A172 (cell line): Measurements from ENCODE around the gene OR4N5. TPM values are rescaled to one million over a fixed set of nuclear protein-coding genes. Genes with fewer than 3 reads are reported as not detected.
"Not testable (repeated sequence)": the region's sequence is repeated elsewhere in the genome, so short reads cannot be mapped to it uniquely, and the experiment has no call there.

ENCODE experiments used
- DNase-seq: peaks from one replicate; pipeline ENCODE4 v3.0.0-alpha.2; 2015; ENCODE audit warnings: low spot score
- total RNA-seq: library from RNA; depleted of rRNA; stranded (reverse); fragments of >200 nt; shearing (Covaris generic); gene quantifications from 2 replicates; pipeline ENCODE4 v1.2.3, GENCODE V29; 2014; rRNA removed

The OR4N5 gene
- not detected in 2 replicates for total RNA-seq

- DNase-seq, result no peak
Observed at GRCh38 chr14:20138520-20138919, at the start of gene OR4N5. OR4N5 (plus strand) TSS chr14:20138820; CDS start chr14:20143736, 4,916 bp downstream.

DNA sequence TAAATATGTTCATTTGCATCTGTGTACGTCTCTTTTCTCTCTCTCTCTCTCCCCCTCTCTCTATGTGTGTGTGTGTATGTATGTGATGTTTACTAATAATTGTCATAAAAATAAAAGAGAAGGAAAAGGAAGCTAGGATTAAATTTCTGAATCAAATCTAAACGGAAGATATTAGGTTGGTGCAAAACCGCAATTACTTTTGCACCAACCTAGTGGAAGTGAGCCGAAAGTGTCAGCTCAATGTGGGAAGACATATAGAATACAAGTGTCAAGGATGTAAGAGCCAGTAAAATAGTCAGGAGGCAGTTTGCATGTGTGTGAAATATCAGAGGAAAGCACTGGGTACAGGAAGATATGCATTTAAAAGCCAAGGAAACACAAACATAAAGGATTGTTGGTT lies 46.6 kb upstream of the OR4N5 start:
- no peak for DNase-seq

DNA sequence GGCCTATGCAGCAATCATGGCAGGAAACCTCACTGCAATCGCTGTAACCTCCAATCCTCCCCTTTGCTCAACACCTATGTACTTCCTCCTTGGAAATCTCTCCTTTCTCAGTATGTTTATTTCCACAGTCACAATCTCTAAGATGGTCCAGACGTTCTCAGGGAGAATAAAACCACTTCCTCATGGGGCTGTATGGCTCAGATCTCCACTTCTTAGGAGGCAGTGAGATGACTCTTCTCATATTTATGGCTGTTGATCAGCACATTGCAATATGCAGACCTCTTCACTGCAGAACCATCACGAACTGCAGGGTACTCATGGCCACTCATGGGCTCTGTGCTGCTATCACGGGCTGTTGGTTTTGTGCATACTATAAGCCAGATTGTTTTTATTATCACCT lies 45.2 kb upstream of the OR4N5 start:
- no peak for DNase-seq

DNA sequence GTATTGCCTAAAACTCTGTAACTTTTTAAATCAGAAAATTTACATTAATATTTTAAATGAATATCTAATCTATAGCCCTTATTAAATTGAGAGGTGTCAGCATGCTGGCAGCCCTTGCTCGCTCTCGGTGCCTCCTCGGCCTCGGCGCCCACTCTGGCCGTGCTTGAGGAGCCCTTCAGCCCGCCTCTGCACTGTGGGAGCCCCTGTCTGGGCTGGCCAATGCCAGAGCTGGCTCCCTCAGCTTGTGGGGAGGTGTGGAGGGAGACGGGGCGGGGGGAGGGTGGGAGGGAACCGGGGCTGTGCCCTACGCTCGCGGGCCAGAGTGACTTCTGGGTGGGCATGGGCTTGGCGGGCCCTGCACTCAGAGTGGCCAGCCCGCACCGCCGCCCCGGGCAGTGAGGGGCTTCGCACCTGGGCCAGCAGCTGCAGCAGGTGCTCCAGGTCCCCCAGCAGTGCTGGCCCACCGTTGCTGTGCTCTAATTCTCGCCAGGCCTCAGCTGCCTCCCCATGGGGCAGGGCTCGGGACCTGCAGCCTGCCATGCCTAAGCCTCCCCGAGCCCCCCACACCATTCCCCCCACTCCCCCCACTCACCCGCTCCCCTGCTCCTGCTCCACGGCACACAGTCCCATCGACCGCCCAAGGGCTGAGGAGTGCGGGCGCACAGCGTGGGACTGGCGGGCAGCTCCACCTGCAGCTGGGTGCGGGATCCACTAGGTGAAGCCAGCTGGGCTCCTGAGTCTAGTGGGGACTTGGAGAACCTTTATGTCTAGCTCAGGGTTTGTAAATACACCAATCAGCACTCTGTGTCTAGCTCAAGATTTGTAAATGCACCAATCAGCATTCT lies 39.5 kb upstream of the OR4N5 start:
- not testable (repeated sequence) for DNase-seq

- no peak for DNase-seq
Observed at GRCh38 chr14:20110438-20110837, 28.2 kb upstream of the OR4N5 start, which contains the start of gene OR4K17. OR4K17 (plus strand) TSS chr14:20110739; CDS start chr14:20117500, 6,761 bp downstream.

DNA sequence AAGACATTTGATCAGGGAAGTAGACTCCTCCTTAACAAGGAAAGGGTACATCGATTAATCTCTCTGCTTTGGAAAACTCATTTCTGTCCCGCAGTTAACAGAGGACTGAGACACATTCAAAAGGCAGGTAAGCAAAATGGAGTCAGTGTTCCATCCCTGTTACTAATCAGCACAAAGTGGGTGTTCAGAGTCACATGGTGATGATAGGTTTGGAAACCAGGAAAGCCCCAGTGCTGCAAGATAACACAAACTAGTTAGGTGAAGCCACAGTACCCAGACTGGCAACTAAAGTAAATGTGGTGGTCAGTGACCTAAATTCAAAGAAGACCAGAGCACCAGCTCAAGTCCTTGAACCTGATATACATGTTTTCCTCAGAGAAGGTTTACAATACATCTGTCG lies 26.3 kb upstream of the OR4N5 start:
- DNase-seq, result no peak

GRCh38 chr14:20116748-20117147 lies 21.9 kb upstream of the OR4N5 start:
- no peak for DNase-seq

DNA sequence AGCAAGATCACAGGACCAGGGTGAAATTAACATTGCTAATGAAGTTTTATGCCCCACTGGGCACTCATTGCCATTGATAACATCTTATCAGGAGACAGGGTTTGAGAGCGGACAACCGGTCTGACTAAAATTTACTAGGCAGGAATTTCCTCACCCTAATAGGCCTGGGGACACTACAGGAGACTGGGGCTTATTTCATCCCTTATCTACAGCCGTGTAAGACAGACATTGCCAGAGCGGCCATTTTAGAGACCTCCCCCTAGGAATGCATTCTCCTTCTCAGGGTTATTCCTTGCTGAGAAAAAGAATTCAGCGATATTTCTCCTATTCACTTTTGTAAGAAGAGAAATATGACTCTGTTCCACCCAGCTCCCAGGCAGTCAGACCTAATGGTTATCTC lies 19.8 kb upstream of the OR4N5 start:
- no peak for DNase-seq

- DNase-seq, result no peak
Observed at GRCh38 chr14:20143911-20144310, 5.3 kb downstream of the OR4N5 start.

DNA sequence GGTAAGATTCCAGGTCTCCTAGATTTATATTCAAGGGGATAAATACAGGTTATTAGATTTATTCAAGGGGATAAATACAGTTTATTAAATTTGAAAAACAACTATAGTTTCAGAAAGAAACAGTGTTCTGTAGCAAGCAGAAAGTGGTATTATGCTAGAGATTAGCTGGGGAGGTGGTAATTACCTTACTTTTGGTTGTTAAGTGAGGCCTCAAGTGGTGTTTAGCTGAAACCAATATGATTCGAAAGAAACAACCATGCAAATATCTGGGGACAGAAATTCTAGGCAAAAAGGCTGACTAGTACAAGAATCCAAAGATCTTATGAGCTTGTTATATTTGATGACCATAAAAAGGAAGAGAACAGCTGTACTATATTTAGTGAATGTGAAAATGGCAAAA lies 6.2 kb downstream of the OR4N5 start:
- DNase-seq, result no peak

- DNase-seq, result no peak
Observed at GRCh38 chr14:20164462-20164861, 25.8 kb downstream of the OR4N5 start.

GRCh38 chr14:20167091-20167490 lies 28.5 kb downstream of the OR4N5 start:
- no peak for DNase-seq

- peak; percentile 44 for DNase-seq
Observed at GRCh38 chr14:20169852-20170251, 31.2 kb downstream of the OR4N5 start.

GRCh38 chr14:20174205-20174604 lies 35.6 kb downstream of the OR4N5 start:
- not testable (repeated sequence) for DNase-seq

- DNase-seq, result no peak
Observed at GRCh38 chr14:20176330-20176729, 37.7 kb downstream of the OR4N5 start.

GRCh38 chr14:20177433-20177974 lies 38.9 kb downstream of the OR4N5 start:
- peak; percentile 1 for DNase-seq

DNA sequence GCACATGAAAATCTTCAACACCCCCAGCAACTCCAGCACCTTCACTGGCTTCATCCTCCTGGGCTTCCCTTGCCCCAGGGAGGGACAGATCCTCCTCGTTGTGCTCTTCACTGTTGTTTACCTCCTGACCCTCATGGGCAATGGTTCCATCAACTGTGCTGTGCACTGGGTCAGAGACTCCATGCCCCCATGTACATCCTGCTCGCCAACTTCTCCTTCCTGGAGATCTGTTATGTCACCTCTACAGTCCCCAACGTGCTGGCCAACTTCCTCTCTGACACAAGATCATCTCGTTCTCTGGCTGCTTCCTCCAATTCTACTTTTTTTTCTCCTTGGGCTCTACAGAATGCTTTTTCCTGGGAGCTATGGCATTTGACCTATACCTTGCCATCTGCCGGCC lies 40.6 kb downstream of the OR4N5 start:
- no peak for DNase-seq

- no peak for DNase-seq
Observed at GRCh38 chr14:20179880-20180279, 41.3 kb downstream of the OR4N5 start.

DNA sequence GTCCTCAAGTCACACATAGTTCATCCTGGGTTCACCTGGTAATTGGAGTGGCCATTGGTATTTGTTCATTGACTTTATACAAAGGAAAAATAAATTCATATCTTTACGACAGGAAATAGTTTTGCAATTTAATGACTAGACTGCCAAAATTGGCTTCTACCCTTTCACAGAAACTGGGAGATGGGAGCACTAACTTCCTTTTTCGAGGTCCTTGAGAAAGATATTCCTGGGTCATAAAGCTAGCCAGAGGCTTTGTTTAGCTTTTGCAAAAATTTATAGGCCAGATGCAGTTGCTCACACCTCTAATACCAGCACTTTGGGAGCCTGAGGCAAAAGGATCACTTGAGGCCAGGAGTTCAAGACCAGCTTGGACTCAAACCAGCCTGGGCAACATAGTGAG lies 41.9 kb downstream of the OR4N5 start:
- no peak for DNase-seq

- DNase-seq, result no peak
Observed at GRCh38 chr14:20184181-20184580, 45.6 kb downstream of the OR4N5 start.

DNA sequence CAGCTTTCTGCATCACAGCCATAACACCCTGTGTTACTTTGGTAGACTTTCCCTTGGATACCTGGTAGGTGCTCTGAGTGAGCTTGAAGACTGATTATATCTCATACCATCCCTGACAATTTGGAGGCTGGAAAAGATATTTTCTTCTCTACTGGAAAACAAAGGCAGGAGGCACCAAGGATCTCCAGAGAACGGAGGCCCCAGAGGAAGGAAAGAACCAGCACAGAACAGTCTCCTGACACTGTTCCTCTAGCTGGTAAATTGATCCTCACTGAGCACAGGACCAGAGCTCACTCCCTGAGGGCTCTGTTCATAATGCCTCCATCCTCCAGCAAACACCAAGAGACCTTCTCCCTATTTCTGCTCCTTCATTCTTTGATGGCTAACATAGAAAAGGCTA lies 52.0 kb downstream of the OR4N5 start, which contains the start of gene OR11G2:
Gene OR11G2 (plus strand): TSS at position 301 of the 400 bp plus-strand sequence. CDS start 6,542 bp downstream, outside the sequence.
- no peak for DNase-seq

DNA sequence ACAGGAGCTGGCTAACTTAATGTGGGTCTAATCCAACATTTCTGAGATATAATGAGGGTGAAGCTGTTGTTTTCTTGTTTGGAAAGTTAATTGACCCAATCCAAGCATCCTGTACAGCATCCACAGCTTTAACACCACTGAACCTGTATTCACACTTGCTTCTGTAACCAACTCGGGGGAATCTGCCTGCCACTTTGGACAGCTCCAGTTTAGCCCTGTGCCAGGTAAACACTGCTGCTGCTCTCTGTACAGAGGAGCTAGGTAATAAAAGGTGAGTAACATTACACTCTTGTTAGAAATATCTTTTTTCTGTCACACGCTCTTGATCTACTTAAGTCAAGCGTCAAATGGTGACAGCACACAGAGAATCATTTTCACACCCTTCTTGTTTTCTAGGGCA lies 52.8 kb downstream of the OR4N5 start:
- no peak for DNase-seq

GRCh38 chr14:20194101-20194500 lies 55.5 kb downstream of the OR4N5 start:
- DNase-seq, result no peak
